GM12873 (cell line): Measurements from ENCODE around the gene OSBPL5.

Experiments used
- CTCF ChIP-seq: IDR thresholded peaks from 2 replicates; pipeline ENCODE4 v1.5.1; 2012; ENCODE audit warnings: low read depth, mild to moderate bottlenecking, moderate library complexity, low read length, control low read depth; ENCODE audit not compliant: insufficient read depth; ENCODE audit errors: missing control alignments

Gene OSBPL5

GRCh38 chr11:3148255-3148989 is 16.7 kb downstream of the OSBPL5 start:
- no peak for TF ChIP-seq CTCF

- no peak for TF ChIP-seq CTCF
Measured at GRCh38 chr11:3147626-3148025, 17.5 kb downstream of the OSBPL5 start.

DNA sequence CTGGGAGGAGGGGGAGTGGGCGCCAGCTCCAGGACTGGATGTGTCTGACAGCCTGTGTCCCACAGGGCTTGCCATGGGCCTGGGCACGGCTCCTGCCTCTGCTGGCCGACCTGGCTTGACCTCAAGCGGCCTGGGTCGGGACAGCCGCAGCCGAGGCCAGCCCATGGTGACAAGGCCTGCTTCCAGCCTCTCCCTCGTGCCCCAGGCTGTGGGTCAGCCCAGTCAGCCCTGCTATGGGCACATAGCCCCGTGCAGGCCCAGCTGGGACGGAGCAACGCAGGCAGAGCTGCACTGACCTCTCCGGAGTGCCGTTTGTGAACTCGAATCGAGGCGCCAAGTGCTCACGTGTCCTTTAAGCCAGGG is 17.9 kb downstream of the OSBPL5 start:
- no peak for TF ChIP-seq CTCF

- TF ChIP-seq CTCF: no peak
Measured at GRCh38 chr11:3146612-3147256, 18.4 kb downstream of the OSBPL5 start.

- no peak for TF ChIP-seq CTCF
Measured at GRCh38 chr11:3145206-3145520, 19.9 kb downstream of the OSBPL5 start.

DNA sequence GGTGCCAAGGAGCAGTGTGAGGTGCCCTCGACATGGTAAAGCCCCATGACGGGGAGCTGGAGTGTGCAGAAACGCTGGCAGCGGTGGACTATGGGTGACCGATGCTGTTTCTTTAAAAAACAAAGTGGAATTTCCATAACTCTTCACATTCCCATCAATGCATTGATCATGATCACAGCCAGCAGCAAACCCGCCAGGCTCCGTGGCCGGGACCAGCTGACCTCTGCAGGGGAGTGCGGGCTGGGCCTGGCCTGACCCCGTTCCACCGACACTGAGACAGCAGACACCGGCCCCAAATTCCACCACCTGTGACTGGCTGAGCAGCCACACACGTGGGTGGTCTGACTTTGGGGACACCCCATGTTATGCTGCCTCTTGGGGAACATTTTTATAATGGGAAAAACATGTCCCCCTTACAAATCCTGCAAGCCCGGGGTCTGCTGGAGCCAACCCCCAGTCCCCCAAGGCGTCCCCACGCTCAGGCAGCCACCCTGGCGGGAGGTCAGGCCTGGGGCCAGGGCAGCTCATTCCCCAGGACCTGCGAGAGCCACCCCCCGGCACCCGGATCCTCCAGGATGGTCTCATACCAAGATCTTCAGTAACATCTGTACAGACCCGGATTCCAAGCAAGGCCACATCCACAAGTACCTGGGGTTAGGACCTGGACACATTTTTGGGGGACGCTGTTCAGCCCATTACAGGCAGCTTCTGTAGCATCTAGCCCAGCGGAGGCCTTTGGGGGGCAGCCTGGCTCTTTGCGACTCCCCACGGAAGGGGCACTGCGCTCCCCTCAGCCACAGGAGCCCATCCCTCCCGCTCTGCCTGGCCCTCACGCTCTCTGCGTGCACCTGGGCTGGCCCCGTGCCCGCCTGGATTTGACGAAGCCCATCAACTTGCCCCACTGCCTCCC is 20.6 kb downstream of the OSBPL5 start:
- TF ChIP-seq CTCF: no peak
